CD4-positive, alpha-beta T cell treated with Interleukin-12 subunit alpha and Interleukin-12 subunit beta, for 1 hour (primary cell): ENCODE data around the gene TXN2.
"Not testable (repeated sequence)": the region's sequence is repeated elsewhere in the genome, so short reads cannot be mapped to it uniquely, and the experiment has no call there.

Source experiments
- DNase-seq: peaks from one replicate; pipeline ENCODE4 v3.0.0-alpha.2; 2020

Gene TXN2

DNA sequence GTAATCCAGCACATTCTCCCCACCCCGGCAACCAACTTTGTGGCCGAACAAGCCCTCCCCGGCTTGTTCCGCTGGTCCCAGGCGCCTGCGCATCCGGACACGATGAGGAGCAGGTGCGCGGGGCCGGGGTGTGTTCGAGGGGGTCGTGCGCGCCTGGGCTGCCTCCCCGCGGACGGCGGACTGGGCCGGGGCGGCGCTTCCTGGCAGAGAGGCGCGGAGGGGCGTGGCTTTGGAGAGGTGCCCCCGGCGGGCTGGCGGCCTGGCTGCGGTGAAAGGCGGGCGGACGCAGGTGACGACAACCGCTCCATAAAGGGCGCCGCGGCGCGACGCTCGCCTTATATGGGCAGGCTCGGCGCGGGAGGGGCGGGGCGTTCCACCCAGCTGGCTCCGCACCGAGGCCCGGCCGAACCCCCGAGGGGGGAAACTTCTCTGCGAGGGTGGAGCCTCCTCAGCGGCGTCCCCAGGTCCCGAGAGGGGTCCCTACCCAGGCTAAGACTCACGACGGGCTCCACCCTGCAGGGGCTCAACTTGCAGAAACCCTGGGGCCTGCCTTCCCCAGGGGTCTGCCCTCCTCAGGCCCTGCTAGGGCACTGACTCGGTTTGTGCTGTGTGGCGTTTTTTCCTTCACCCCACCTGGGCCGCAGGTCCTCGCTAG is 26.4 kb downstream of the TXN2 start:
- DNase-seq: peak; percentile 95

DNA sequence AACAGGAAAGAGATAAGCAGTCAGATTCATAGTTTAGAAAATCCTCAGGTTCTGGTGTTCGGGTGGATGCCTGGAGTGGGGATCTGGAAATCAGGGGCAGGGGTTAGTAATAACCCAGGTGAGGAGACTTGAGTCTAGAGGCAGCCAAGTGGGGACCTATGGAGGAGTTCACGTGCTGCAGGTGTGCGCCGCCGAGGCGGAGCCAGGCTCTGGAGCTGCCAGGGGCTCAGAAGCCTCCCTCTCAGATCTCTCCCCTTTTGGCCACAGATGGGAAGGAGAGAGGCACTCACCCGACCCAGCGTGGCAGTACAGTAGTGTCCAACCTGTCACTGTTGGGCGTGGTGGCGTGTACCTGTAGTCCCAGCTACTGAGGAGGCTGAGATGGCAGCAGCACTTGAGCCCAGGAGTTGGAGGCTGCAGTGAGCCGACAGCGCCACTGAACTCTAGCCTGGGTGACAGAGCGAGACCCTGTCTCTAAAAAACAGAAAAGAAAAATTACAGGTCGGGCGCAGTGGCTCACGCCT is 27.5 kb downstream of the TXN2 start:
- no peak for DNase-seq

DNA sequence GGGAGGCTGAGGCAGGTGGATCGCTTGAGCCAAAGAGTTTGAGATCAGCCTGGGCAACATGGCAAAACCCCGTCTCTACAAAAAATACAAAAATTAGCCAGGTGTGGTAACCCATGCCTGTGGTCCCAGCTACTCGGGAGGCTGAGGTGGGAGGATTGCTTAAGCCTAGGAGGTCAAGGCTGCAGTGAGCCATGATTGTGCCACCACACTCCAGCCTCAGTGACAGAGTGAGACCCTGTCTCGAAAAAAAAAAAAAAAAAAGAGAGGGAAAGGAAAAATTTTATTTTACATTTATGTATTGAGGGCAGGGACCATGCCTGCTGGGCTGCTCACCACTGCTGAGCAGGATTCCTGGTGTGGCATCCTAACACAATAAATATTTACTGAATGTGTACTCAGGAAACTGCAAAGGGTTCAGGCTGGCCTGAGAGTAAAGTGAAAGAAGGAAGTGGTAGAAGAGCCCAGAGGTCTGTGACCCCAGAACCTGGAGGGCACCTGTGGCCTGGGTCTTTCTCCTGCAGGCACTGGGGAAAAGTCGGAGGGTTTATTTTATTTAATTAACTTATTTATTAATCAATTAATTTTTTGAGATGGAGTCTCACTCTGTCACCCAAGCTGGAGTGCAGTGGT is 28.3 kb downstream of the TXN2 start:
- not testable (repeated sequence) for DNase-seq

DNA sequence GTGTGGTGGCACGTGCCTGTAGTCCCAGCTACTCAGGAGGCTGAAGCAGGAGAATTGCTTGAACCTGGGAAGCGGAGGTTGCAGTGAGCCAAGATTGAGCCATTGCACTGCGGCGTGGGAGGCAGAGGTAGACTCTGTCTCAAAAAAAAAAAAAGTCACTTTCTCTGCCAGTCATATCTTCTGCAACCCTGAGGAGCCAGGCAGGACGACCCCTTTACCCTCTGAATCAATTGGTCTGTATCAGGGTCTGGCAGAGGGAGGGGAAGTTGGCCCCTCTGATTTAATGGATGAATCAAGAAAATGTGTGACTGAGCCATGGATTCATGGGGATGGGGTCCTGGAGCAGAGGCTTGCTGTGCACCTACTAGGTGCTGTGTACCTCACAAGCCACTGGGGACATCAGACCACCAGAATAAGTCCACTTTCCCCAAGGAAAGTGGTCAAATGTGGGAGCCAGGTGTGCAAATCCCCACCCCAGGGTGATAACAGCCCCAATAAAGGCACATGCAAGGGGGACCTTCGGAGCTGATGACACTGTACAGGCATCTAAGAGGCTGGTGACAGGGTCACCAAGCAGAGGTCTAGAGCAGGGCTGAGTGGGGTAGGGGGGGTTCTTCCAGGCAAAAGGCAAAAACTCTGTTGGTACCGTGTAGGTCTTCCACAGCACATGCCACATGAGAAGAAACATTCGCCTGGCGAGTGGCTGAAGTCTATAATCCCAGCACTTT is 29.0 kb downstream of the TXN2 start:
- no peak for DNase-seq

DNA sequence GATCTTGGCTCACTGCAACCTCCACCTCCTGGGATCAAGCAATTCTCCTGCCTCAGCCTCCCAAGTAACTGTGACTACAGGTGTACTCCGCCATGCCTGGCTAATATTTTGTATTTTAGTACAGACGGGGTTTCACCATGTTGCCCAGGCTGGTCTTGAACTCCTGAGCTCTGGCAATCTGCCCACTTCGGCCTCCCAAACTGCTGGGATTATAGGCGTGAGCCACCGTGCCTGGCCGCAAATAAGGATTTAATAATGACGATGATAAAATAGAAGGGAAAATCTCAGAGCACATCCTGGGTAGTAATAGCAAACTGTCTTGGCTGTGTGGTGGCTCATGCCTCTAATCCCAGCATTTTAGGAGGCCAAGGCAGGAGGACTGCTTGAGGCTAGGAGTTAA is 30.5 kb downstream of the TXN2 start:
- DNase-seq: not testable (repeated sequence)

DNA sequence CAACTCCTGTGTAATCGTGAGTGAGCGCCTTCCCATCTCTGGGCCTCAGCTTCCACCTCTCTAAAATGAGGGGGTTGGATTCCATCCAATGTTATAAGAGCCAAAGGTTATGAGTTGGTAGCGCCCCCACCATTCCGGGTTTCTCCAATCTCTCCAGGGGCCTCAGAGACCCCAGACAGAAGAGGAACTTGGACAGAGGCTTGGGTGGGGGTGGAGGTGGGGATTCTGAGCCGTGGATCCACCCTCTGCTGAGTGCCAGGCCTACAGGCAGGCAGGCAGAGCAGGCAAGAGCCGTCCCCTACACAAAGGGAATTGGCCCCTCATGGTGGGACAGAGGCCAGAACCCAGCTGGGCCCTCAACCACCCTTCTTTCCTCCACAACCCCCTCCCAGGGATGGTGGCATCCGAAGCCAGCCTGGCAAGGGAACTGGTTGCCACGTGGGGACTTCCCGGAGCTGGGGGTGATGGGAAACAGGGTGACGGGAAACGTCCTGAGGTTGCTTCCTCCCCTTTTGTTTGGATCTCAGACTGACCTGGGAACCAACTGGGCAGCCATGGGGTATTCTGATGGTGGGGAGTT is 31.8 kb downstream of the TXN2 start:
- no peak for DNase-seq

DNA sequence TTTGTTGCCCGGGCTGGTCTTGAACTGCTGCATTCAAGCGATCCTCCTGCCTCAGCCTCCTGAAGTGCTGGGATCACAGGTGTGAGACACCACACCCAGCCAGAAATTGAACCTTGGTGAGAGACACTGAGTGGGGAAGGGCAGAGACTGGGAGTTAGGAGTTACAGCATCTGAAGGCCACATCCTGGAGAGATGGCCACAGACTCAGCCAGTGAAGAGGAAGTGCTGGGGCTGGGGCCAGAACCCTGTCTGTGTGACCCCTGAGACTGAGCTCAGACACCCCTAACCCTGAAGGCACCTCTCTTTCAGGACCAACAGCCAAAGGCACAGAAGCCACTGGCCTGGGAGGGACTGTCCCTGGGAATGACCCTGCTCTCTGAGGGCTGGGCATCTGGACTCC is 33.8 kb downstream of the TXN2 start:
- DNase-seq: no peak

DNA sequence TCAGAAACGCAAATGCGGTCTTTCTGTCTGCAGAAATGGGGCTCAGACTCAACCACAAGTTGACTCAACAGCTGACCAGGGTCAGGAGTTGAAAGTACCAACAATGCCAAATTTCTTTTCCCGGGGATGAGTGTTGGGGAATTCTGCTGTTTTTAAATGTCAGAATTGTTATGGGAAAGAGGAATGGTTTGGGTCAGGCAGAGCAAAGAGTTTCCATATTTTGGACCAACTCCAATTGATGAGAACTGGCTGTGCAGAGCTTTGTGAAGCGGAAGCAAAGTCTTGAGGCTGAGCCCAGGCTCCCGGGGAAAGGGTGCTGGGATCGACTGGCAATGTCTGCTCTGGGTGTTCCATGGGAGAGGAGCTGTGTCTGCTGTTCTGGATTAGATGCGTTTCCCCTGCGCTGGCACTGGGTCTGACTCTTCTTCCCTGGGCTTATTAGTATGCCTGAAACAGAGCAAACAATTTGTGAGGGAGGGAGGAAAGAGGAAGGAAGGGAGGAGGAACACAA is 36.2 kb downstream of the TXN2 start:
- DNase-seq: no peak

DNA sequence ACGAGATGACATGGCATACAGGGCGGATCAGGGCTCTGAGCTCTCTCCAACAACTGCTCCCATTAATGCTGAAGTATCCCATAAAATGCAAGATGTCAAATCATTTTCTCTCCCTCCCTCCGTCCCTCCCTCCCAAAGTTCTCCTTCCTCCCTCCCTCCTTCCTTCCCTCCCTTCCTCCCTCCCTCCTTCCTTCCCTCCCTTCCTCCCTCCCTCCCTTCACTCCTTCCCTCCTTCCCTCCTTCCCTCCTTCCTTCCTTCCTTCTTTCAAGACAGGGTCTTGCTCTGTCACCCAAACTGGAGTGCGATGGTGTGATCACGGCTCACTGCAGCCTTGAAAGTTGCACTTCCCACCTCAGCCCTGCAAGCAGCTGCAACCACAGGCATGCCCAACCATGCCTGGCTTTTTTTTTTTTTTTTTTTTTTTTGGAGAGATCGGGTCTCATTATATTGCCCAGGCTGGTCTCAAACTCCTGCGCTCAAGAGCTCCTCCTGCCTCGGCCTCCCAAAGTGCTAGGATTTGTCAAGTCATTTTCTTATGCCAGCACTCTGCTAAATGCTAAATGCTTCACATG is 38.2 kb downstream of the TXN2 start:
- no peak for DNase-seq

DNA sequence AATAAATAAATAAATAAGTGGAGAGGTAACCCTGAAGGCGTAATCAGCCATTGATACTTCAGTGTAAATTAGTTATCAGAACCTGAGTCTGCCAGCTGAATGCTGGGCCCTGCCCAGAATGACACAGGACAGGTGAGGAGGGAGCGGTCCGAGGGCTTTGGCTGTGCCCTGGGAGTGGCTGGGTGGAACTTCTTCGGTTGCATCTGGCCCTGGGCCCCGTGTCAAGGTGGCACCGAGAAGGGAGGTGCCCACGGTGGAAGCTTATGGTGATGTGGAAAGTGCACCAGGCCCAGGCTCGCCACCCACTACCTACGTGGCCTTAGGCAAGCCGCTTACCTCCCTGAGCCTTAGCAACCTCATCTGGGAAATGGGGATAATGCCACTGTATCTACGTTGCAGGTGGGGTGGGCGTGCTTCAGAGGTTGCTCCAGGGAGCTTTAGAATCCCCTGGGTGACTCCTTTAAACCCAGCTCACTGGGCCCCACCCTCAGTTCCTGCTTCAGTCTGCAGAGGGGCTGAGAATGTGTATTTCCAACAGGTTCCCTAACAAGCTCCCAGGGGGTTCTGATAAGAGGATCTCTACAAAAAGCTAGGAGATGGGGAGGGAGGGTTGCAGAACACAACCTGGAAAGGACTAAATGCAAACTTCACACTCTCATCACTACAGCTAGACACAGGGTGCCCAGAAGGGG is 38.8 kb downstream of the TXN2 start:
- DNase-seq: no peak

DNA sequence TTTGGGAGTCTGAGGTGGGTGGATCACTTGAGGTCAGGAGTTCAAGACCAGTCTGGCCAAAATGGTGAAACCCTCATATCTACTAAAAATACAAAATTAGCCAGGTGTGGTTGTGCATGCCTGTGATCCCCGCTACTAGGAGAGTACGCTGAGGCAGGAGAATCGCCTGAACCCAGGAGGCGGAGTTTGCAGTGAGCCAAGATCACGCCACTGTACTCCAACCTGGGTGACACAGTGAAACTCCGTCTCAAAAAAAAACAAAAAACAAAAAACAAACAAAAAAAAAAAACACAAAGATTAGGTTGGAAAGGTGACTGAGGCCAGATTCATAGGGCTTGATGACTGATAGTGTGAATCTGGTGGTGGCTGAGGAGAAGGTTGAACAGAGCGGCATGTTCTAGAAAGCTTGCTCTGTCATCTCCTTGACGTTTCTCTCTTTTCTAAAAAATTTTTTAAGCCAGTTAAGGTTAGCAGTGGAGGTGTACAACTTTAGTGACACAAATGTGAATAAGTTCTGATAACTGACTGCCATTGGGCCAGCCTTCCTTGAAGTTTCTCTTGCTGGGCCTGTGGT is 40.9 kb downstream of the TXN2 start:
- no peak for DNase-seq

DNA sequence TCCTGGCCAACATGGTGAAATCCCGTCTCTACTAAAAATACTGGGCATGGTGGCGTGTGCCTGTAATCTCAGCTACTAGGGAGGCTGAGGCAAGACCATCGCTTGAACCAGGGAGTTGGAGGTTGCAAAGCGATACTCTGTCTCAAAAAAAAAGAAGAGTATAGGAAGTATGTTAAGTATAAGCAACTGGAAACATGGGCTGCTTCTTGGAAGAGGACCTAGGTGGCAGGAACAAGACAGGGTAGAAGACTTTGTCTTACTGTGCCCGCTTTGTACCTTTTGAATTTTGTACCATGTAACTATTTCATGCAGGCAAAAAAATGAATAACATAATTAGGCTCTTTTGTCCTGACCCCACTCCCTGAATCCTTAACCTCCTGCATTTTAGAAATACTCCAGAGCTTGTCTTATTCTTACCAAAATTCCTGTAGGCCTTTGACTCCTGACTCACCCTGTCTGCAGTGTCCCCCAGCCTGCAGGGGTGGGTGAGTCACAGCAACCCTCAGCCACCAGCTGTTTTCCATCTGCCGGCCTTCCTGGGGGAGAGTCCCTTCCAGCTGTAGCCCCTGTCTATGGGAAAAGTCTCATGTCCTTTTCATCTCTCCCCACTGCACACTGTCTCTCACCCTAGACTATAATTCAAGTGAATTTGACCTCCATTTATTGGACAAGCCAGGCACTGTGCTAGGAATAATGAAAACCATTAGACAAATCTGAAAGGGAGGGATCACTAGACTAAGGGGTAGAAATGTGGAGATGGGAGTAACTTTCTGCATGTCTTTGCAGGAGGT is 41.8 kb downstream of the TXN2 start:
- DNase-seq: no peak

DNA sequence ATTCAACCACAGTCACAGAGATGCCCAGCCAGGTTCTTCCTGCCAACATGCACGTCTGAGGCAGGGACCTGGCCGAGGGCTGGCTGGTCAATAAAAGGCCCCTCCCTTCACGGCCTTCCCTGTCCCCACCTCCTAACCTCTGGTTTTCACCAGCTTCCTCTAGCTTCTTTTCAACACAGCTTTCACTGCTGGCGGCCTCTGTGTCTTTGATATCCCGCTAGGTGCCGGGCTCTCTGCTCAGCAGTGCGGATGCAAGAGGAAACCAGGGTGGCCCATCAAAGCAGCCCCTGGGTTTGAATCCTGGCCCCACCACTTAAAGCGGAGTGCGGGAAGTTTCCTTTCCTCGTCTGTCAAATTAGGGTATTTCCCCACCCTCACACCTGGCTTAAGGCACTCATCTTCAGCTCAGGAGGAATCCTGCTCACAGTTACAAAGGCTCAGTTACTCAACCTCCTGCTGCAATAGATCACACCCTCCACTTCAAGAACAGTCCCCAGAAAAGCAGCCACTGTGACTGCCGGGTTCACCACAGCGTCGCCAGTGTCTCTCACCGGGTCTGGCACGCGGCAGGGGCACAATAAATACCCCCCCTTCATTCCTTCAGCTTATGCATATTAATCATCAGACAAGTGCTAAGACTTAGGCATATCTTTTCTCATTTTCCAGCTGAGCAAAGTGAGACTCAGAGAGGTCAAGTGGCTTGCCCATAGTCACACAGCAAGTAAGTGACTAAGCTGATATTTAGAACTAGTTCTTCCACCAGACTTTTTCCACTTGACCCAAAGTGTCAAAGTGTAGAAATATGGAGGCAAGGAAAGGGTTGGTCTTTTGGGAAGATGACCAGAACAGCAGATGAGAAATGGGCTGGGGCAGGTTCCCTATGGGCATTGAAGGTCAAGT is 45.7 kb downstream of the TXN2 start:
- peak; percentile 87 for DNase-seq

DNA sequence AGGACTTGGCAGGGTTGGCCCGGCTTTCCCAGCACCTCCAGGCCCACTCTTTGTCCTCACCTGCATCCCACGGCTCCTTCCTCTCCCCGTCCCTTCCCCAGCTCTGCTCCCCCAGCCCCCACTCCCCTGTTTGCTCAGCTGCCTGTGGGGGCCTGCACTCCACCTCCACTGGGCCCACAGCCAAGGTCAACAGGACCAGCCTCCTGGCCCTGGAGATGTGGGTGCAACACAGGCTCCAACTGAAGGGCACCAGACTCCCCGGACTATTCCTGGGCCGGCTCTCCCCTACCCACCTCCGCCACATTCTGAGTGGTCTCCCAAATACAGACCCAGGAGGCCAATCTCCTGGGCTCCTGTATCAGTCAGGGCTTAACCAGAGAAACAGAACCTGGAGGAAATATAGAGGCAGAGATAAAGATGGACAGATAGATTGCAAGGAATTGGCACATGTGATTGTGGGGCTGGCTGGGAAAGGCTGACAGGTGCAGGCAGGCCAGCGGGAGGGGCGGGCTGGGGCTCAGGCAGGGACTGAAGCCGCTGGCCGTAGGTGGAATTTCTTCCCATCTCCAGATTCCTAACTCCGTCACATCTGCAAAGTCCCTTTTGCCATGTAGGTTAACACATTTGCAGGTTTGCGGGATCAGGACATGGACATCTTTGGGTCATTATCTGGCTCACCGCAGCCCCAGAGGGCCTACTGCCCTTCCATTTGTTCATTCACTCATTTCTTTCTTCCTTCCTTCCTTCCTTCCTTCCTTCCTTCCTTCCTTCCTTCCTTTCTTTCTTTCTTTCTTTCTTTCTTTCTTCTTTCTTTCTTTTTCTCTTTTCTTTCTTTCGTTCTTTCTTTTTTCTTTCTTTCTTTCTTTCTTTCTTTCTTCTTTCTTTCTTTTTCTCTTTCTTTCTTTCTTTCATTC is 47.9 kb downstream of the TXN2 start:
- no peak for DNase-seq

DNA sequence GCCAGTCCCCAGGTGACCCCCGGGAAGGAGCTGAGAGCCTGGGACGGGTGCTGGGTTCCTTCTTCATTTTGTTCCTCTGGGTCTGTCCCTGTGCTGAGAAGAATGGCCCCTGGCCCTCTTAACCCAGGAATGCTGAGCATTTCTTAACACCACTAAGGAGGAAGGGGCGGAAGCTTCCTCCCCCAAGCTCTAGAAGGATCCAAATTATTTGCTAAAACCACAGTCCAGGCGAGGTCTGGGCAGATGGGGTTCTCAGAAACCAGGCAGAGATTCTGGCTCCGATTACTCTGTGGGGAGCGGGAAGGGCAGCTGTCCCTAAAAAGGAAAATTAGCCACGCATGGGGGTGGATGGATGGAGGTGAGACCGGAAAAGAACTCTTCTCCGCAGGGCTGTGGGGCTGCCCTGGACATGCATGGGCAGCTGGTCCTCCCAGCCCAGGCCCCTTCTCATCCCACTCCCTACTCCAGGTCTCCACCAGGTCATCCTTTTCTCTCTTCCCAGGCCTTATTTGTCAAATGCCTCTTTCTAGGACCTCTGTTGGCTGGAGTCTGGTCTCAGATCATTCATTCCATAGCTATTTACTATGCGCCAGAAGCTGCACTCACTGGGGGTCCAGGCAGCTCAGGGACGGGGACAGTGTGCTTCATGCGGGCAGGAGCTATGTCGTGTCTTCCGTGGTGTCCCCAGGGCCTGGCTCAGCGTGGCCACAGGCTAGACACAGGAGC is 48.7 kb downstream of the TXN2 start:
- no peak for DNase-seq

DNA sequence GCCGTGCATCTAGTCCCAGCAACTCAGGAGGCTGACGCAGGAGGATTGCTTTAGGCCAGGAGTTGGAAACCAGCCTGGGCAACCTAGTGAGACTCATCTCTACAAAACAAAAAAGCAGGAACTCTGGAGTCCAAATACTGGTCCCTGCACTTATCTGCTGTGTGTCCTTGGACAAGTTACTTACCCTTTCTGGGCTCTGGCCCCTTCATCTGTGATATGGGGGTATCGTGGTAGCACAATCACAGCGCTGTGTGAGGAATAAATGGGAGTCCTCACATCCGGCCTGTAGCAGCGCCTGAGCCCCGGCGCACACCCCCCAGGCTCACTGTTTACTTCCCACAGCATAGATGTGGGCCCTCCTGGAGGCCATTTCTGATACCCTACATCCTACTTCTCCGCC is 49.5 kb downstream of the TXN2 start:
- DNase-seq: no peak

DNA sequence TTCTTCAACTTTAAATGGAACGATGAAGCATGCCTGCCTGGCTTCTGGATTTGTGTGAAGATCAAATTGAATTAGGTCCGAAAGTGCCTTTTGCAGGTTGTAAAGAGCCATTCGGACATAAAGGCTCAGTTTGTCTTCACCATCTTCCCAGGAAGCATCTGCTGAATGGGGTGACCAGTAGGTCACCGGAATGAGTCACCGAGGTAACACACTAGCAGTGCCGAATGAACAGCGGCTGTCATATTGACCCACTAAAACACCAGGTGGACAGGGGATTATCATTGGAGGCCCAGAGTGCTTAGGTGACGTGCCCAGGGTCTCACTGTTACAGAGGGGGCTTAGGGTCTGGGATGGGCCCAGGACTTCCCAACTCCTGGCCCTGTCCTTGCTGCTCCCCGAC is 50.6 kb downstream of the TXN2 start:
- DNase-seq: no peak

DNA sequence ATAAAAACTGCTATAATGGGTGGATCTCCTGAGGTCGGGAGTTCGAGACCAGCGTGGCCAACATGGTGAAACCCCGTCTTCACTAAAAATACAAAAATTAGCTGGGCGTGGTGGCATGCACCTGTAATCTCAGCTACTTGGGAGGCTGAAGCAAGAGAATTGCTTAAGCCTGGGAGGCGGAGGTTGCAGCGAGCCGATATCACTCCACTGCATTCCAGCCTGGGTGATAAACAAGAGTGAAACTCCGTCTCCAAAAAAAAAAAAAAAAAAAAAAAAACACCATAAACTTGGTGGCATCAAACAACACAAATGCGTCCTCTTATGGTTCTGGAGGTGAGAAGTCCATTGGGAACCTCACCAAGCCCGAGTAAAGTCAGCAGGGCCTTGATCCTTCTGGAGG is 53.5 kb downstream of the TXN2 start:
- not testable (repeated sequence) for DNase-seq
